GM12892 (cell line): Measurements from ENCODE around the gene SNX27.

Experiments used
- POLR2A ChIP-seq: IDR thresholded peaks from 2 replicates; pipeline ENCODE4 v1.6.1; 2011; ENCODE audit warnings: low read depth, low read length, control low read depth
- TAF1 ChIP-seq: IDR thresholded peaks from 2 replicates; pipeline ENCODE4 v1.6.1; 2011; ENCODE audit warnings: low read depth, mild to moderate bottlenecking, control low read depth, low read length, borderline replicate concordance

DNA sequence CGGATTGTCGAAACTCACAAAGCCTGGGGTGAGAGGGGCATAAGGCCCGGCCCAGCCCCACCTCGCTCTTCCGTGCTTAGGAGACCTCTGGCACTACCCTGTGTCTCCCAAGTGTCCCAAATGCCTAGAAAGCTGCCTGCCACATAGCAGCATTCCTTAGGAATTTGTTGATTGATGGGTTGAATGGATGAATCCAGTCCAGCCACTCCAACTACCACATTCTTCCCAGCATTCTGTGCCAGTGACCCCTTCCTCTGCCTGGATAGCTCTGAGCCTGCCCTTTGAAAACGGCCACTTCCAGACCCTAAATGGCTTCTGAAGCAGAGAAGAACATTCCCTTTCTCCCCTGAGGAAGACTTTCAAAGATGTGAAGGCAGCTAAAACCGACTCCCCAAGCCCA, 93.3 kb downstream of the SNX27 start:
- TF ChIP-seq POLR2A = no peak
- TF ChIP-seq TAF1 = no peak
